LNCaP clone FGC (cell line): ENCODE measurements around the gene EPHA3.
A peak's percentile ranks its signal among the peaks of the same experiment; 100 is the strongest.

Source experiments
- DNase-seq: peaks from one replicate; pipeline ENCODE4 v3.0.0-alpha.2; 2011; ENCODE audit warnings: low read depth
- H3K4me3 ChIP-seq: 2 replicates; pipeline ENCODE4 v1.5.1; 2011; ENCODE audit warnings: mild to moderate bottlenecking, low read depth, low read length, control low read depth
- CTCF ChIP-seq: IDR thresholded peaks from 2 replicates; pipeline ENCODE4 v1.5.1; 2012; ENCODE audit warnings: mild to moderate bottlenecking; ENCODE audit not compliant: control insufficient read depth, insufficient read depth; ENCODE audit errors: extremely low read depth

The EPHA3 gene

GRCh38 chr3:89182056-89182455 lies 74.6 kb downstream of the EPHA3 start:
- TF ChIP-seq CTCF = no peak
- DNase-seq = no peak
- no peak overlapping the region for H3K4me3 ChIP-seq

GRCh38 chr3:89184151-89184995 lies 77.0 kb downstream of the EPHA3 start:
- peak; percentile 36 for DNase-seq
- H3K4me3 ChIP-seq = no peak overlapping the region
- TF ChIP-seq CTCF = no peak

GRCh38 chr3:89186456-89186855 lies 79.0 kb downstream of the EPHA3 start:
- no peak overlapping the region for H3K4me3 ChIP-seq
- peak; percentile 69 for DNase-seq
- no peak for TF ChIP-seq CTCF

- no peak for DNase-seq
- H3K4me3 ChIP-seq = no peak overlapping the region
- TF ChIP-seq CTCF = no peak
Measured at GRCh38 chr3:89198591-89198990, 91.2 kb downstream of the EPHA3 start.

- no peak for TF ChIP-seq CTCF
- no peak for DNase-seq
- H3K4me3 ChIP-seq = no peak overlapping the region
Measured at GRCh38 chr3:89212619-89213018, 105.2 kb downstream of the EPHA3 start.

- no peak for TF ChIP-seq CTCF
- DNase-seq = no peak
- no peak overlapping the region for H3K4me3 ChIP-seq
Measured at GRCh38 chr3:89216016-89216739, 108.8 kb downstream of the EPHA3 start.
